ENCODE results near the gene PRR19.

Gene PRR19

GRCh38 chr19:42313840-42314755, 12.2 kb downstream of the PRR19 start:
- Histone ChIP-seq H3K27ac (ENCODE audit: low read depth, low read length) (no peak overlapping the region), H3K9me3 (ENCODE audit: insufficient read depth, low read length) (no peaks in the 10 kb centered on the region), H3K79me2 (ENCODE audit: insufficient read depth, low read length) (no peaks in the 10 kb centered on the region), H4K20me1 (ENCODE audit: low read depth, low read length) (no peaks in the 10 kb centered on the region), H3K4me2 (ENCODE audit: low read depth, low read length, poor library complexity, severe bottlenecking) (peak overlapping the region; percentile 50), H2AFZ (ENCODE audit: low read depth, low read length, severe bottlenecking) (no peak overlapping the region), H3K9me2 (replicated peaks; ENCODE audit: insufficient read depth, low read length) (no peaks in the 10 kb centered on the region), H3K27me3 (ENCODE audit: low read length) (no peaks in the 10 kb centered on the region), H3F3A (ENCODE audit: insufficient read depth) (no peaks in the 10 kb centered on the region), H3K36me3 (ENCODE audit: low read length) (no peaks in the 10 kb centered on the region), H3K9ac (ENCODE audit: low read length) (peak overlapping the region; percentile 45; the same call in 1 of the 2 replicates), H3K4me3 (ENCODE audit: insufficient read depth, low read length, poor library complexity, severe bottlenecking) (no peak overlapping the region)
- TF ChIP-seq EZH2phosphoT487 (conservative IDR thresholded peaks at IDR 0.05; ENCODE audit: low read length), result no peak
- no peak for TF ChIP-seq CTCF (IDR thresholded peaks at IDR 0.05; ENCODE audit: insufficient read depth, low read length, poor library complexity, severe bottlenecking)

- H3K9me2 ChIP-seq (replicated peaks; ENCODE audit: insufficient read depth, low read length), result no peaks in the 10 kb centered on the region
- no peak overlapping the region for H3K4me3 ChIP-seq (ENCODE audit: insufficient read depth, low read length, poor library complexity, severe bottlenecking)
- H3K79me2 ChIP-seq (ENCODE audit: insufficient read depth, low read length), result no peaks in the 10 kb centered on the region
- H2AFZ ChIP-seq (ENCODE audit: low read depth, low read length, severe bottlenecking), result no peak overlapping the region
- no peaks in the 10 kb centered on the region for H3K27me3 ChIP-seq (ENCODE audit: low read length)
- no peak overlapping the region for H3K4me2 ChIP-seq (ENCODE audit: low read depth, low read length, poor library complexity, severe bottlenecking)
- no peaks in the 10 kb centered on the region for H4K20me1 ChIP-seq (ENCODE audit: low read depth, low read length)
- no peaks in the 10 kb centered on the region for H3K36me3 ChIP-seq (ENCODE audit: low read length)
- TF ChIP-seq CTCF (IDR thresholded peaks at IDR 0.05; ENCODE audit: insufficient read depth, low read length, poor library complexity, severe bottlenecking), result no peak
- no peak for TF ChIP-seq EZH2phosphoT487 (conservative IDR thresholded peaks at IDR 0.05; ENCODE audit: low read length)
- H3K9ac ChIP-seq (ENCODE audit: low read length), result no peak overlapping the region
- no peaks in the 10 kb centered on the region for H3K9me3 ChIP-seq (ENCODE audit: insufficient read depth, low read length)
- H3K27ac ChIP-seq (ENCODE audit: low read depth, low read length), result no peak overlapping the region
- H3F3A ChIP-seq (ENCODE audit: insufficient read depth), result no peaks in the 10 kb centered on the region
These were observed 13.1 kb downstream of the PRR19 start for GRCh38 chr19:42315024-42315423.

- Histone ChIP-seq H3K9ac (ENCODE audit: low read length) (peak overlapping the region; percentile 36), H3K9me2 (replicated peaks; ENCODE audit: insufficient read depth, low read length) (no peaks in the 10 kb centered on the region), H3K27me3 (ENCODE audit: low read length) (no peaks in the 10 kb centered on the region), H3K79me2 (ENCODE audit: insufficient read depth, low read length) (no peaks in the 10 kb centered on the region), H4K20me1 (ENCODE audit: low read depth, low read length) (no peaks in the 10 kb centered on the region), H3F3A (ENCODE audit: insufficient read depth) (no peaks in the 10 kb centered on the region), H3K9me3 (ENCODE audit: insufficient read depth, low read length) (no peaks in the 10 kb centered on the region), H3K4me2 (ENCODE audit: low read depth, low read length, poor library complexity, severe bottlenecking) (peak overlapping the region; percentile 45), H2AFZ (ENCODE audit: low read depth, low read length, severe bottlenecking) (peak overlapping the region; percentile 27), H3K36me3 (ENCODE audit: low read length) (no peaks in the 10 kb centered on the region), H3K4me3 (ENCODE audit: insufficient read depth, low read length, poor library complexity, severe bottlenecking) (no peak overlapping the region), H3K27ac (ENCODE audit: low read depth, low read length) (peak overlapping the region; percentile 6; the same call in 1 of the 2 replicates)
- TF ChIP-seq CTCF (IDR thresholded peaks at IDR 0.05; ENCODE audit: insufficient read depth, low read length, poor library complexity, severe bottlenecking) (no peak), EZH2phosphoT487 (conservative IDR thresholded peaks at IDR 0.05; ENCODE audit: low read length) (no peak)
These were observed 14.6 kb downstream of the PRR19 start for GRCh38 chr19:42316223-42317211.

Measured in SU-DHL-6 (cell line).